Stimulated activated CD8-positive, alpha-beta memory T cell treated with anti-CD3 and anti-CD28 coated beads, Interleukin-4, amount 100 ng/mL, for 48 hours (primary cell): ENCODE measurements around the gene KBTBD3.
"Not testable (repeated sequence)": the region's sequence is repeated elsewhere in the genome, so short reads cannot be mapped to it uniquely, and the experiment has no call there.

ENCODE experiments used
- DNase-seq: peaks from one replicate; pipeline ENCODE4 v3.0.0-alpha.2; 2020

KBTBD3 gene

DNA sequence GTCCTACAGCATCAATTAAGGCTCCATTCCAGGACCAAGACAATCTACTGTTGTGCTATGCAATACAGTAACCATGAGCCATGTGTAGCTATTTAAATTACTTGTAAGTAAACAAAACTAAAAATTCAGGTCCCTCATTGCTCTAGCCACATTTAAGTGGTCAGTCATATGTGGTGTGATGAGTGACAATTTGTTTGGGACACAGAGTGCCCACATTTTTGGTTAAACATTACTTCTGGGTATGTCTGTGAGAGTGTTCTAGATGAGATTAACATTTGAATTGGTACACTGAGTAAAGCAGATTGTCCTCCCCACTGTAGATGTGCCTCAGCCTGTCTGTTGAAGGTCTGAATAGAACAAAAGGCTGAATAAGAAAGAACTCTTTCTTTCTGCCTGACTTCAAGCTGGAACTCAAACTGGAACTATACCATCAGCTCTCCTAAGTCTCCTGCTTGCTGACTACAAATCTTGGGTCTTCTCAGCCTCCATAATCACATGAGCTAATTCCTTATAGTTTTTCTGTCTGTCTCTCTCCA is 15.8 kb downstream of the KBTBD3 start:
- no peak for DNase-seq

DNA sequence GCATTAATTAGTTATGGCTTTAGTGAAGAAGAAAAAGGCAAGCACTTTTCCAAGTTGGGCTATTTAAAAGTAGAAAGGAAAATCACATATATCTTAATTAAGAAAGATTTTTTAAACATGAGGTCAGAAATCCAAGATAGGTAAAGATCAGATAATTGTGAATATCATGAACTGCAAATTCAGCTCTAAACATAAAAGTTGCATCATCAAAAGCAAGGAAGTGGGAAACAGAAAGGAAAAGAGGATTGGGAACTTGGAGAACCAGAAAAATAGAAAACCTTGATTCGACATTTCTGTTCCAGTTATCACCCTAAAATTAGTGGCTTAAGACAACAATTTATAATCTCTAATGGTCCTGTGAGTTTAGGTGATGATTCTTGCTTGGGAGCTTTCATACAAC is 17.5 kb downstream of the KBTBD3 start:
- DNase-seq: no peak

DNA sequence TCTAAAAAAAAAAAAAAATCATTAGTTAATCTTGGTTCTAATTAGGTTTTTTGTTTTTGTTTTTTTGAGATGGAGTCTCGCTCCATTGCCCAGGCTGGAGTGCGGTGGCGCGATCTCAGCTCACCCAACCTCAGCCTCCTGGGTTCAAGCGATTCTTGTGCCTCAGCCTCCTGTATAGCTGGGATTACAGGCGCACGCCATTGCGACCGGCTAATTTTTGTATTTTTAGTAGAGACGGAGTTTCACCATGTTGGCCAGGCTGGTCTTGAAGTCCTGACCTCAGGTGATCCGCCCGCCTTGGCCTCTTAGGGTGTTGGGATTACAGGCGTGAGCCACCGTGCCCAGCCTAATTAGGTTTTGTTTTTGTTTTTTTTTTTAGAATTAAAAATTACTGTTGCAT is 18.8 kb downstream of the KBTBD3 start:
- not testable (repeated sequence) for DNase-seq

DNA sequence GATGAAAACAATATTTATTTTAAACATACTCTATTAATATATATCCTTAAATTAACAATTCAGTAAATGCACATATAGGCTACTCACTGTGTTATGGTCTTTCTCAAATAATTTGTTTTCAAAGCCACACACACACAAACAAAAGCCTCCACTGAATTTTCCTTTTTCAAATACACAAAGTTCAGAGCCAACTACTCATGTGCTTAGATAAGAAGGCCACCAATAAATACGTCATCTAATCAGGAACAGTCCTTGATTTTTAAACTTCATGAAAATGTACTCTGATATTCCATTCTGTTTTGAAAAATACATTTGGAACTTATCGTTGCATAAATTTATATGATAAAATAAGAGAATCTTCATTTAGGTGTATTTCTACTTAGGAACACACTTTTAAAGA is 26.0 kb downstream of the KBTBD3 start:
- DNase-seq: no peak

DNA sequence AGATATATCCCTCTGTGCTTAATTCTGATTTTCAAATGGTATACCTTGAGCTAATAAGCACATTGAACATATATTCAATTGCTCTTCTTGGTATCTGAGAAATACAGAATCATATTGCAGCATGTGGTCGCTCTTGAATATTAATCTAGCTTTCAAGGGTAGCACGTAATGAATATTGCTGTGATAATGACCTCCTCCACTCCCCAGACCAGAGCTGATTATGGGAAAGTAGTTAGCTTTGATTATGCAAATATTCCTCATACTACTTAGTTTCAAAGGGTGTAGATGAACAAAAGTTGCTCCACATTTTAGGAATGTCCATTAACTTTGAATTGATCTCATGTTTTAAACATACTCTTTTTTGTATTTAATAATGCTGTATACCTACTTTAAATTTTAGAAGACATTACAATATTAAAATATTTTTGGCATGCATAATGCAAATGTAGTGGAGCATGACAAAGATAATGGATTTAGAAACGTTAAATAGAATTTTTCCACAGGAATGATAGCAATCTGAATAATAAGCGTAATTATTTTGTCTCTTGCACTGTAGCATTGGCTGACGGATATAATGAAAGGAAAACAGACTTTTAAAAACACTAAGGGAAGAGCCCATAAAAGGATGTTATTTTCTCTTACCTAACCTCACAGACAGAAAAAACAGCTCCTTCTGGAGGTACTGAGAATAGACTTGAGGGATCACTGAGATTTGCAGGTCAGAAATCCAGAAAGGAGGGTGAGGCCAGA is 27.2 kb downstream of the KBTBD3 start:
- DNase-seq: no peak

DNA sequence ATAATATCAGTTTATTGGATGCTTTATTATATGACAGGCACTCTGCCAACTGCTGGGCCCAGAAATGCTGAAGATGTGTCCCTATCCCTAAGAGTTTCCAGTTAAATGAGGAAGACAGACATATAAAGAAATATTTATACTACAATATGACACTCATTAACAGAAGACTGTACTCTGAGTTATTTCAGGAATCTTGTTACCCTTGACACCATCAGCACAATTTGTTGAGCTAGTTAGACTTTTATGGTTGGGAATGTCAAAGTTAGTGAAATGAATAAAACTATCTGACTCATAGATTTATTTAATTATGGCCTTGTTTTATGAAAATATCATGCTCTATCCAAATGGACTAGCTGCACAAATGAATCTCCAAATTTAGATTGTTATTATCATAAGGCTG is 29.5 kb downstream of the KBTBD3 start:
- no peak for DNase-seq

DNA sequence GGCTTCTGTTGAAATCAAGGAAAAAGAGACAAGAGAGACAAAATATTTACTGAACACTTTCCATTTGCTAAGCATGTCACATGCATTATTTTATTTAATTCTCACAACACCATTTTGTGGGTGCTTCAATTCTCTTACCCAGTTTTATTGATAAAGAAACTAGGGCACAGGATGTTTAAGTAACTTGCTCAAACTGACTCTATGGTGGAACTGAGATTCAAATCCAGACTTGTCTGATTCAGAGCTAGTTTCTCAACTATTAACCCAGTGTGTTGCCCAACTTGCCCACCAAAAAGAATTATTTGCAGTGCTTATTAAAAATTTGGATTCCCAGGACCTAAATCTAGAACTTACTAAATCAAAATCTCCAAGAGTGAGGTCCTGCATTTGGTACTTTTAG is 33.6 kb downstream of the KBTBD3 start:
- no peak for DNase-seq

DNA sequence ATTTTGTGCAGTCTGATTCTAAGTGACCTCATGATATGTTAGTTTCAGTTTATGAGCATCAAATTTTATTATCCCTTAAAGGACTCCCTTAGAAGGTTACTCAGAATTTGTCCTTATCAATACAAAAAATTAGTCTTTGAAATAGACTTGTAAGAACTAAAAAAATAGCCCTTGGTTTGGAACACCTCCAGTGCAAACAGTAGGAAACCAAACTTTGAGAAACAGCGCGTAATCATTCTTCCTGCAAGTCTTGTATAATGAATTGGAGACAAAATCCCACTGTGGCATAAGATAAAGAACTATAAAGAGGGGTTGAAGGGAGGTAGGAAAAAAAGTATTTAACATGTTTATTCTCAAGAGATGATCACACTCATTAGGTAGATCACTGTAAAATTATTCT is 44.3 kb downstream of the KBTBD3 start:
- no peak for DNase-seq

DNA sequence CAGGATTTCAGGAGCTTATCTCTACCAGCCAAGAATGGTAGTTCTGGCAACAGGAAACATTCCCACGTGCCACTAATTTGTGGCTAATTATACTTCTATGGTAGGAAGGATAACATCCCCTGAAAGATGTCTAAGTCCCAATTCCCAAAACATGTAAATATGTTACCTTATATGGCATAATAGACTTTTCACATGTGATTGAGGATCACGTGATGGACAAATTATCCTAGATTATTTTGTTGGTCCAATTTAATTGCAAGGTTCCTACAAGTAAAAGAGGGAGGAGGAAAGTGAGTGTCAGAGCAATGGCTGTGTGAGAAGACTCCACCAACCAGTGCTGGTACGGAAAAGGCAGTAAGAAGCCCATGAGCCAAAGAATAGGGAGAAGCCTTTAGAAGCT is 45.2 kb downstream of the KBTBD3 start:
- DNase-seq: no peak

DNA sequence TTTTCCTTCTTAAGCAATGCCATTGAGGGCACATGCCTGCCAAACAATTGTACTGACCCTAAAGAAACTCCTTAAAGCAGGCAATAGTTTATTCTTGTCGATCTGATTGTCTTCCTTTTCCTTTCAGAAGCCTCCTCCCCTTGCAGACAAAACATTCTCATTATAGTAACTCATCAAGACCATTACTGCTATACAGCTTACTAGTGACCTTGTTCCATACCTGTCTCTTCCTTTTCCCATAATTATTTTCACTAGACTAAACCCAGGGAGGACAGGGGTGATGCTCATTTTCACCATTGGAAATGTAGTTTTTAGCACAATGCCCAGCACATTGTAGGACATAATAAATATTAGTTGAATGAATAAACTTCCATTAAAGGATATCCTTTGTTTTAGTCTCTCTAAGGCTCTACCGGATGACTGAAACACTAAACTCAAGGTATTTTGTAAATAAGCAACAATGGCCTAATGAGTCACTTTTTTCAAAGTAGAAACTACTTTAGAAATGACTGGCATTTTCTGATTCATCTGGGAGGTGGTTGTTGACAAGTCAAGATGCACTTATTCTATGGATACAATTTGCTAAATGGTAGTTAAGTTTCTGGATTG is 45.8 kb downstream of the KBTBD3 start:
- no peak for DNase-seq

DNA sequence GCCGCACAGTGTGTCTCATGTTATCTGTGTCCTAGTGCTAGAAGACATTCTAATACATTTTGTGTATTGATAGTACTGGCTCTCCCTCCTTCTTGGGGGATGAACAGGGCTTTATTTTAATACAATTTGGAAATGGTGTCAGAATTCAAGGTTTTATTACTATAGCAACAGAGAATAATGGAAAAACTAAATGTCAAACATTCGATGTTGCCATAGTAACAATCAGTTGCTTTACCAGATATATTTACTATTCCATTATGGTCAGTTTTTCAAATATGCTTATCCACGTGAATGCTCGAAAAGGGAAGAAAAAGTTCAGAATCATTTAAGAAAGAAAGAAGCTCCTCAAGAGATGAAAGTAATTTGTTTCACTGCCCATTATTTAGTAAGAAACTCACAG is 46.5 kb downstream of the KBTBD3 start:
- no peak for DNase-seq

DNA sequence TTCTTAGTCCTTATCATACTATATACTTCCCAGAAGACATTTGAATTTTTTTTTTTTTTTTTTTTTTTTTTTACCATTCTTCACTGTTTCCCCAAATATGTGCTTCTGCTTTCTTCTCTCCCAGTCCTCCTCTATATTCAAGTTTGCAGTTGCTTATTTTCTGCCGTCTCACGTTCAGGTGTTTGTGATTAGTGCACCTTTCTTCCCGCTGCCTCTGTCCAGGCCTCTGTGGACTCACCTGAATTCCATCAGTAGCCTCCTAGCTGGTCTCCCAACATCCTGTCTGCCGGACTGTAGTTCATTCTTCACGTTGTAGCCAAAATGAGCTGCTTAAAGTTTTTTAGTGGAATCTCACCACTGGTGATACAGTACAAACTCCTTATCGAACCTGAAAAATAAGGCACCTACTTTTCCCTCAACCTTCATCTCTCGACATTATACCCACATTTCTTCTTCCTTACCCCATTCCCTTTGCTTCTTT is 54.3 kb downstream of the KBTBD3 start:
- DNase-seq: no peak

DNA sequence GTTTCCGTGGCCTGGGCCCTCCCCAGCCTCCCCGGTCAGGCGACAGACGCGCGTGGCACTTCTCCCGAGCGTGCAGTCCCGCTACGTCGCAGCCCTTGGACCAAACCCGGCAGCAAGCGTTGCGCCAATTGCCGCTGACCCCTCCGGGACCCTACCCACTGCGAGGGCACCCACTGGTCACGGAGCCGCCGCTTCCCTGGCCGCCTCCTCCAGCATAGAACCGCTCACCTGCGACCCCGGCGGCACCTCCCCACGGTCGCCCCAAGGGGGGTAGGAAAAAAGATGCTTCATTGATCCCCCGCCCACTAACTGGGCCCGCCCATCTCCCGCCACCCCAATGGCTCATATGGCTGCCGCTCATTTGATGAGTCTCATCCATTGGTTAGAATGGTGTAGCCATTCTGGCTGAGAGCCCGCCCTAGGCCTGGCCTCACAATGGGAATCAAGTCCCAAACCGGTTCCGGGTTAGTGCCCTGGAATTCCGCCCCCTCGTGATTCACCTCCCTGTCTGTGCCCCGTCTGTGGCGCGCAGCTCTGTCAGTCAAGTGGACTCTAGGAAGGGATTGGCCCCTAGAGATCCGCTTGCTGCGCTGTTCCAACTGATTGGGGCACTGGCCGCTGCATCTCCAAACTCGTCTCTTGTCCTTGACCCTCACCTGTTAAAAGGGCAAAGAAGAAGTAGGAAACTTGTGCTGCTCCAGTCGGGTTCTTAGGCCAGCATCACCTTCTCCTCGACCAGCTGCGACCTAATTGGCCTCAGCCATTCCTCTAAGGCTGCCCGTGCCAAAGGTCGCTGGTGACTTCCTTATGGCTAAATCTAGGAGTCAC is 55.0 kb downstream of the KBTBD3 start, which contains the start of gene MSANTD4:
TSS of gene MSANTD4 (minus strand) at position 274 of the 828 bp plus-strand sequence. CDS start 11,323 bp downstream, outside the sequence.
- peak; percentile 99 for DNase-seq

DNA sequence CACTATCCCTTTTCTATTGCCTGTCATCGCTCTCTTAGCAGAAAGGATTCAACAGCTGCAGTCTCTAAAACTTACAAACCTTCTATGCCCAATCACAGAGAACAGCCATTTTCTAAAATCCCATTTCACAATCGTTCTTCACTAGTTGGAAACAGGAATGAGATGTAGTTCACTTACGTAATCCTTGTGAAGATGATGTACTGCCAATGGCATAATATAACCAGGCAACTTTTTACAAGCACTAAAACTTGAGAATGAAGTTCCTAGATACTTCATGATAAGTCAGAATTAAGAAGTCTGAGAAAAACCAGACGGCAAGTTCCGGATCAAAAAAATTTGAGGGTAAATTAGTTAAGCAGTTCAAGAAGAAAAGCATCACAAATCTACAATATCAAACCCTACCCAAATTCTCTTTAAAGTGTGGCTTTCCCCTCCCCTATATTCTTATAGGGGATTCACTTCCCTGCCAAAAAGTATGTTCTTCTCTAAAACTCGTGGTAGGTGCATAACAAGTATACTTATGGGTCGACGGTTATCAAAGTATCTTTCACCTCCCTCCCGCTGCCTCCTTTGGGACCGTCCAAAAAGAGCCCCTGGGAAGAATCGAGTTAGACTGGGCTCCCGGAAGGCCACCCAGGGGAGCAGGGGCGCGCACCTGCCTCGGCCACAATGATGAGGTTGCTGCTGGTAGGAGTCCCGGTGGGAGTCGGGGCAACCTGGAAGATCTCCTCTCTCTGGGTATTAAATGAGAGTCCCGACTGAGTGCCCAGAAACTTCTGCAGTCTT is 55.8 kb downstream of the KBTBD3 start:
- no peak for DNase-seq

DNA sequence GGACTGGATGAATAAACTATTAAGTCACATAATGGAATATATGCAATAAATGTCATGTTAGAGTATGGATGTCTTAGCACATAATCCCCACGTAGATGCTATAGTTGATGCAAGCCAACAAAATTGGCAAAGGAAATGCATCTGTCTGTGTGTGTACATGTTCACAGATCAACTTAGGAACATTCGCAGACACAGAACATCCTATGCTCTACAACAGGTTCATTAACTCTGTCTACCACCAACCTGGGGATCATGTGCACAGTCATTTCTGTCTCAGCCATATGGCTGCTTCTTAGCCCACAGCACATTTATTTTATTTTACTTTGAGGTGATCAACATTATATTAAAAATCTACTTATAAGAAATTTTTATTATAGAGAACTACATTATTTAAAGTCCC is 60.1 kb downstream of the KBTBD3 start:
- no peak for DNase-seq

DNA sequence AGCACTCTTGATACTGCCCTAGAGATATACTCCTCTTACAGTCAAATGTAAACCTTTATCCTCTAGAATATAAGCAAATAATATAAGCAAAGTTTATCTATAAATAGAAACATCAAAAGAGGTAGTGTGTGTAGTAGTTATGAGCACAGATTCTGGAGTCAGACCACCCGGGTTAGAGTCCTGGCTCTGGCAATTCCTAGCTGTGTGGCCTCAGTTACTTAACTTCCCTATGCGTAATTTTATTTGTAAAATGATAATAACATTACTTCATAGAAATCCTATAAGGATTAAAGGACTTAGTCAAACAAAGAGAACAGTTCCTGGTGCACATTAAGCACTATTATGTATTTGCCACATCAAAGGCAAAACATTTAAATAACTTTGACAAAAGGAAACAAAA is 62.1 kb downstream of the KBTBD3 start:
- DNase-seq: no peak

DNA sequence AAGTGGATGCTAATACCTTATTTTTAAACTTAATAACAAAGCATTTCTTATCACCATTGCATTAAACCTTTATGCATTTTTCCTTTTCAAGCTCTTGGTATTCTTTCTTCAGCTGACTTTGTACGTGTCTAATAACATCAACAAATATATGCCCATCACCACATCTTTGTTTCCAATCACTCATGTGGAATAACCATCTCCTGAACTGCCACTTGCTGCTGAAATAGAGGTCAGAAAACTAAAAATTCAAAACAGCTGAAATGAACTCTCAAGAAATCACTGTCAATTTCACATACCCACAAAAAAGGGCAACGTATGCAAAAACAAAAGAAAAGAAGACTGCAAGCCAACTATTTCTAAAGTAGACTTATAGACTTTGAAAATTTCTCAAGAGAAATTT is 62.5 kb downstream of the KBTBD3 start:
- DNase-seq: no peak

DNA sequence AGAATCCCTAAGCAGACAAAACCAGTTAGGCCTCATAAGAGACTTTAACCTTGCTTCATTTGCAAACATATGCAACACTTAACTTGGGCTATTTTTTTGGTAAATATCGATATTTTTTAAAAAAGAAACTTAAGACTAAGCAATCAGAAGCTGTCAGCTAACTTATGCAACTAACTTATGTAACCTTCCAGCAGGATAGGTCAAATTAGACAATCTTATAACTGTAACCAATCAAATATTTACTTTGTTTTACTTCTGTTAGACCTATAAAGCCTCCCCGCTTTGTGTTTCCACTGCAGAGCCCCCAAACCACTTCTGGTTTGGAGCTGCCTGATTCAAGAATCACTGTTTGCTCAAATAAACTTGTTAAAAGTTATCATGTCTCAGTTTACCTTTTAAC is 63.1 kb downstream of the KBTBD3 start:
- DNase-seq: no peak

DNA sequence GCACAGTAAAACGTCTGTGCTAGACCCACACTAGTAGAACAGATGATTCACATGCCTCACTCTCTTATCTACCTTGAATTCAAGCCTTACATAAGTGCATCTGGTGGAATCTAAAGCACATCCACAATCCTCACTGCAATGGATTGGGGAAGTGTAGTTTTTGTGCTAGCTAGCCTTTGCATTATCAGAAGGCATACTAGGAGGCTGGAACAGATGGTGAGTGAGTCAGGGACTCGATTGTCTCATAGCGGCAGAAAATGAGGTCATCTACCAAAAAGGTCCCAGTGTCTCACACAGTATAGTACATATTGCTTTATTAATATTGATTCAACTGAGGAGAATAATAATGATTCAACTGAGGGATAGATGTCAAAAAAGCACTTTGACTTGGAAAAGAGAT is 64.4 kb downstream of the KBTBD3 start:
- no peak for DNase-seq

DNA sequence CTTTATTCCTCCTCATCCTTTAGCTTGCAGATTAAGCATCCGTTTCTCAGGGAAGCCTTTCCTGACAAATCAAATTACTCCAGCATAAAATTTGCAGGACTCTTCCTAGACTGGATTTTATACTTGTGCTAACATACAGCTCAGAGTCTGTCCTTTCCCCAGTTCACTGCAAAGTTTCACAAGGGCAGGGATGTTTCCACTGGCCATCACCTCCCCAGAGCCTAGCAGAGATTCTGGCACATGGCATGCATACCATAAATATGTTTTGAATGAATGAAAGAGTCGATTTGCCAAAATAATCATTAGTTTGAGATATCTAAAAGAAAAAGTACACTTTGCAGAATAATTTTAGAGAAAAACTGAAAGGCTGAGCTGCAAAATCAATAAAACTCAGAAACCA is 65.7 kb downstream of the KBTBD3 start:
- DNase-seq: no peak

DNA sequence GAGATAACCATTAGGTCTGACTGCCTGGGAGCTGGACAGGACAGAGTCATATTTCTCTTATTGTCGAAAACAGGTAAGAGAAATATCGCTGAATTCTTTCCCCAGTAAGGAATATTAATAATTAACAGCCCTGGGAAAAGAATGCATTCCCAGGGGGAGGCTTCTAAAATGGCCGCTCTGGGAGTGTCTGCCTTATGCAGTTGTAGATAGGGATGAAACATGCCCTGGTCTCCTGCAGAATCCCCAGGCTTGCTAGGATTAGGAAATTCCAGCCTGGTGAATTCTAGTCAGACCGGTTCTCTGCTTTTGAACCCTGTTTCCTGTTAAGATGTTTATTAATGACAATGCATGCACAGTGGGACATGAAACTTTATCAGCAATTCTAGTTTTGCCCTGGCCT is 74.1 kb downstream of the KBTBD3 start:
- DNase-seq: not testable (repeated sequence)

DNA sequence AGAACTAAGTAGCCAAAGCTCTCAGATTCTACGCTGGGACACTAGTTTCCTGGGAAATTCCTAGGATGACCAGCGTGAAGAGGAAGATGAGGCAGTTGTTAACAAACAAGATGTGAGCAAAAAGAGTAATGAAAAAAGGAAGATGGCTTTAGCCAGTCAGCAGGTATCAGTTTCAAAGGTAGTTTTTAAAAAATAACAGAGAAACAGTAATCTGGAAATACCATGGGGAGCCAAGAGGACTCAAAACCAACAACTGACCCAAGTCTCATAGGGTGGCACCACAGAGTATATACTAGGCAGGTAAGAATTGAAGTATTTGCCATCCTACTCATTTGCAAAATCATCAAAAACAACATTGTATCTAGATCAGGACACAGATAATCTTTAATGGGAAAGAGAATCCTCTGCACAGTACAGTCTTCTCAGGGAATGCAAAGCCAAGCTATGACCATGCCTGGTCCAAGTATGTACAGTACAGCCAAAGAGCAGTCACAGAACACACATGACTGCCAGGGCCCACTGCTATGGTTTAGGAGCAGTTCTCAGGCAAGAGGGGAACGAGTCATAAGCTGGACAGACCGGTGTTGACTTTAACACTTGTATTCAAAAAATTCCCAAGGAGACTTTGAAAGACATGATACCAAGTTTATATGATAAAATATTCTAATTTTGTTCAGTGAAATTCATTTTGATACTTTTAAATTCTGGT is 75.7 kb downstream of the KBTBD3 start:
- DNase-seq: no peak
